Measurements from ENCODE around the gene LCP2.
A peak's percentile ranks its signal among the peaks of the same experiment; 100 is the strongest.

The LCP2 gene

GRCh38 chr5:170315154-170315553 is 17.6 kb upstream of the LCP2 start:
- no peak for DNase-seq (ENCODE audit: low spot score)

- no peak for DNase-seq (ENCODE audit: low spot score)
These were observed 17.0 kb upstream of the LCP2 start for GRCh38 chr5:170314541-170315095.

- no peak for DNase-seq (ENCODE audit: low spot score)
These were observed 16.2 kb upstream of the LCP2 start for GRCh38 chr5:170313816-170314215.

- DNase-seq (ENCODE audit: low spot score), result no peak
These were observed 15.8 kb upstream of the LCP2 start for GRCh38 chr5:170313344-170313743.

- DNase-seq (ENCODE audit: low spot score), result no peak
These were observed 15.1 kb upstream of the LCP2 start for GRCh38 chr5:170312666-170313065.

- no peak for DNase-seq (ENCODE audit: low spot score)
These were observed 14.7 kb upstream of the LCP2 start for GRCh38 chr5:170312301-170312595.

- no peak for DNase-seq (ENCODE audit: low spot score)
These were observed 14.1 kb upstream of the LCP2 start for GRCh38 chr5:170311511-170312300.

- no peak for DNase-seq (ENCODE audit: low spot score)
These were observed 12.8 kb upstream of the LCP2 start for GRCh38 chr5:170310256-170310926.

GRCh38 chr5:170308686-170309085 is 11.1 kb upstream of the LCP2 start:
- no peak for DNase-seq (ENCODE audit: low spot score)

GRCh38 chr5:170307575-170308465 is 10.2 kb upstream of the LCP2 start:
- DNase-seq (ENCODE audit: low spot score), result no peak

GRCh38 chr5:170306381-170306831 is 8.8 kb upstream of the LCP2 start:
- peak; percentile 18 for DNase-seq (ENCODE audit: low spot score)

GRCh38 chr5:170305646-170306025 is 8.1 kb upstream of the LCP2 start:
- DNase-seq (ENCODE audit: low spot score), result no peak

- no peak for DNase-seq (ENCODE audit: low spot score)
These were observed 7.6 kb upstream of the LCP2 start for GRCh38 chr5:170305016-170305645.

- no peak for DNase-seq (ENCODE audit: low spot score)
These were observed 6.0 kb upstream of the LCP2 start for GRCh38 chr5:170303549-170303948.

GRCh38 chr5:170302653-170303501 is 5.3 kb upstream of the LCP2 start:
- DNase-seq (ENCODE audit: low spot score), result no peak

GRCh38 chr5:170301981-170302652 is 4.5 kb upstream of the LCP2 start:
- DNase-seq (ENCODE audit: low spot score), result no peak

GRCh38 chr5:170301149-170301548 is 3.6 kb upstream of the LCP2 start:
- DNase-seq (ENCODE audit: low spot score), result no peak

- DNase-seq (ENCODE audit: low spot score), result no peak
These were observed 2.9 kb upstream of the LCP2 start for GRCh38 chr5:170300361-170301013.

- DNase-seq (ENCODE audit: low spot score), result no peak
These were observed 515 bp downstream of the LCP2 start for GRCh38 chr5:170296935-170297588.
